Neuronal stem cell (in vitro differentiated cells): ENCODE results near the gene FIZ1.

Experiments used
- DNase-seq: peaks from one replicate; pipeline ENCODE4 v3.0.0-alpha.2; 2013; ENCODE audit warnings: low spot score
- H2AFZ ChIP-seq: one replicate; pipeline ENCODE4 v1.6.1; 2013; ENCODE audit warnings: mild to moderate bottlenecking, low read length, inconsistent platforms
- H2AK5ac ChIP-seq: 2 replicates; pipeline ENCODE4 v1.6.1; 2013; ENCODE audit warnings: low read depth, mild to moderate bottlenecking, inconsistent platforms, low read length, moderate library complexity, mixed read lengths
- H2BK120ac ChIP-seq: 2 replicates; pipeline ENCODE4 v1.6.1; 2013; ENCODE audit warnings: low read depth, mild to moderate bottlenecking, inconsistent platforms, low read length, moderate library complexity, mixed read lengths
- H2BK12ac ChIP-seq: one replicate; pipeline ENCODE4 v1.6.1; 2013; ENCODE audit warnings: low read length, inconsistent platforms
- H2BK15ac ChIP-seq: 2 replicates; pipeline ENCODE4 v1.6.1; 2013; ENCODE audit warnings: mild to moderate bottlenecking, low read length, inconsistent platforms, mixed read lengths
- H2BK5ac ChIP-seq: one replicate; pipeline ENCODE4 v1.6.1; 2013; ENCODE audit warnings: inconsistent platforms, mild to moderate bottlenecking, low read length, moderate library complexity
- H3K14ac ChIP-seq: one replicate; pipeline ENCODE4 v1.6.1; 2013; ENCODE audit warnings: low read length, inconsistent platforms
- H3K18ac ChIP-seq: 2 replicates; pipeline ENCODE4 v1.6.1; 2013; ENCODE audit warnings: low read length, inconsistent platforms
- H3K23ac ChIP-seq: 2 replicates; pipeline ENCODE4 v1.6.1; 2013; ENCODE audit warnings: low read depth, mild to moderate bottlenecking, mixed read lengths, low read length, inconsistent platforms; ENCODE audit not compliant: poor library complexity
- H3K27ac ChIP-seq: replicated peaks from 3 replicates; pipeline ENCODE4 v1.5.1; 2013; ENCODE audit warnings: low read length, inconsistent platforms
- H3K27me3 ChIP-seq, 3 experiments: 2 replicates each; pipeline ENCODE4 v1.6.1; 2013; ENCODE audit warnings: low read length in 3 of 3, mild to moderate bottlenecking in 2 of 3, inconsistent platforms in 1 of 3, low read depth in 1 of 3, mixed read lengths in 1 of 3, moderate library complexity in 1 of 3; ENCODE audit not compliant: control insufficient read depth in 3 of 3, insufficient read depth in 3 of 3
- H3K36me3 ChIP-seq, 2 donors: replicated peaks in 1 of 2; 2 replicates each; pipeline ENCODE4 v1.6.1; 2013; ENCODE audit warnings: low read length in 2 of 2; ENCODE audit not compliant: control insufficient read depth in 2 of 2, insufficient read depth in 2 of 2
- H3K4ac ChIP-seq: 2 replicates; pipeline ENCODE4 v1.6.1; 2013; ENCODE audit warnings: inconsistent platforms, mild to moderate bottlenecking, low read length, moderate library complexity
- H3K4me1 ChIP-seq, 2 donors: 1 replicate in 1 of 2; 2 replicates in 1 of 2; pipeline ENCODE4 v1.6.1; 2013; ENCODE audit warnings: low read length in 2 of 2, low read depth in 1 of 2; ENCODE audit not compliant: control insufficient read depth in 2 of 2, insufficient read depth in 1 of 2
- H3K4me2 ChIP-seq: one replicate; pipeline ENCODE4 v1.6.1; 2013; ENCODE audit warnings: mild to moderate bottlenecking, low read length, inconsistent platforms; ENCODE audit not compliant: insufficient read depth, poor library complexity, severe bottlenecking
- H3K4me3 ChIP-seq, 2 donors: 2 replicates each; pipeline ENCODE4 v1.5.1; 2013; ENCODE audit warnings: low read length in 2 of 2, mild to moderate bottlenecking in 2 of 2, inconsistent platforms in 1 of 2, moderate library complexity in 1 of 2
- H3K79me1 ChIP-seq: one replicate; pipeline ENCODE4 v1.6.1; 2013; ENCODE audit warnings: low read depth, mild to moderate bottlenecking, inconsistent platforms, low read length, moderate library complexity
- H3K9ac ChIP-seq: one replicate; pipeline ENCODE4 v1.6.1; 2013; ENCODE audit warnings: mild to moderate bottlenecking, low read depth, low read length, inconsistent platforms; ENCODE audit not compliant: poor library complexity
- H3K9me3 ChIP-seq, 2 donors: replicated peaks in 1 of 2; 2 replicates each; pipeline versions ENCODE3 to v1.6.1; 2013; ENCODE audit warnings: low read length in 2 of 2, mild to moderate bottlenecking in 2 of 2, inconsistent platforms in 1 of 2, low read depth in 1 of 2, mixed read lengths in 1 of 2, moderate library complexity in 1 of 2; ENCODE audit not compliant: control insufficient read depth in 2 of 2, insufficient read depth in 1 of 2
- H4K8ac ChIP-seq: one replicate; pipeline ENCODE4 v1.6.1; 2013; ENCODE audit warnings: low read depth, mild to moderate bottlenecking, inconsistent platforms, low read length, moderate library complexity
- H4K91ac ChIP-seq: one replicate; pipeline ENCODE4 v1.6.1; 2013; ENCODE audit warnings: low read length, low read depth, mild to moderate bottlenecking, inconsistent platforms; ENCODE audit not compliant: poor library complexity
- WGBS, 2 donors: extraction: QIAGEN DNeasy Blood & Tissue Kit; methylation state at CpG; one replicate each; pipeline ENCODE4 v1.1.7; 2013; ENCODE audit warnings: missing lambda C conversion rate in 2 of 2, mixed read lengths in 1 of 2; ENCODE audit not compliant: insufficient read length in 2 of 2, insufficient replicate concordance in 1 of 2; ENCODE audit errors: extremely low coverage in 2 of 2; 5-methylcytosine and 5-hydroxymethylcytosine counted together

Gene FIZ1

GRCh38 chr19:55622242-55622969 is 23.1 kb upstream of the FIZ1 start:
- no peak overlapping the region for H3K9ac ChIP-seq
- no peak overlapping the region for H2BK12ac ChIP-seq
- no peak overlapping the region for H2AFZ ChIP-seq
- no peak overlapping the region for H3K14ac ChIP-seq
- H3K23ac ChIP-seq = no peak overlapping the region
- H3K4me3 ChIP-seq = no peak overlapping the region
- no CpG with 5 or more reads among the region's 40 CpGs for WGBS, 2 donors
- no peaks in the 10 kb centered on the region for H3K9me3 ChIP-seq
- peaks cover 0 to 6% of the 10 kb centered on the region in 2 donors for H3K4me1 ChIP-seq
- H3K27ac ChIP-seq = no peak overlapping the region
- H4K8ac ChIP-seq = no peak overlapping the region
- H2BK15ac ChIP-seq = no peak overlapping the region
- DNase-seq = no peak
- H2AK5ac ChIP-seq = no peak overlapping the region
- no peak overlapping the region for H3K4ac ChIP-seq
- H3K79me1 ChIP-seq = no peaks in the 10 kb centered on the region
- H4K91ac ChIP-seq = no peak overlapping the region
- no peak overlapping the region for H2BK5ac ChIP-seq
- H3K36me3 ChIP-seq = peaks cover 16 to 36% of the 10 kb centered on the region in 2 donors
- H2BK120ac ChIP-seq = no peak overlapping the region
- no peaks in the 10 kb centered on the region for H3K27me3 ChIP-seq
- H3K18ac ChIP-seq = no peak overlapping the region
- H3K4me2 ChIP-seq = no peak overlapping the region

GRCh38 chr19:55621673-55622231 is 22.4 kb upstream of the FIZ1 start:
- DNase-seq = no peak
- H3K9me3 ChIP-seq = no peaks in the 10 kb centered on the region
- H3K27ac ChIP-seq = no peak overlapping the region
- H4K8ac ChIP-seq = no peak overlapping the region
- peaks cover 0 to 6% of the 10 kb centered on the region in 2 donors for H3K4me1 ChIP-seq
- no peak overlapping the region for H3K4me2 ChIP-seq
- H3K14ac ChIP-seq = no peak overlapping the region
- H2AFZ ChIP-seq = no peak overlapping the region
- no peak overlapping the region for H2BK5ac ChIP-seq
- no peak overlapping the region for H4K91ac ChIP-seq
- no CpG with 5 or more reads among the region's 55 CpGs for WGBS, 2 donors
- H3K9ac ChIP-seq = no peak overlapping the region
- no peak overlapping the region for H3K4ac ChIP-seq
- H3K36me3 ChIP-seq = peaks cover 20 to 42% of the 10 kb centered on the region in 2 donors
- no peak overlapping the region for H2BK15ac ChIP-seq
- no peaks in the 10 kb centered on the region for H3K27me3 ChIP-seq
- H3K23ac ChIP-seq = no peak overlapping the region
- no peaks in the 10 kb centered on the region for H3K79me1 ChIP-seq
- H3K4me3 ChIP-seq = peak overlapping the region in 1 of 2 donors; percentile 48
- H2BK120ac ChIP-seq = no peak overlapping the region
- no peak overlapping the region for H2AK5ac ChIP-seq
- H3K18ac ChIP-seq = no peak overlapping the region
- no peak overlapping the region for H2BK12ac ChIP-seq

- no CpG with 5 or more reads among the region's 9 CpGs for whole genome bisulfite sequencing, 2 donors
- H3K23ac ChIP-seq = peak overlapping the region; percentile 1
Observed at GRCh38 chr19:55621205-55621672, 21.9 kb upstream of the FIZ1 start.

GRCh38 chr19:55620410-55621204 is 21.3 kb upstream of the FIZ1 start:
- peaks cover 30 to 52% of the 10 kb centered on the region in 2 donors for H3K36me3 ChIP-seq
- H3K4ac ChIP-seq = no peak overlapping the region
- H2BK5ac ChIP-seq = no peak overlapping the region
- no peak overlapping the region for H2AFZ ChIP-seq
- H3K27ac ChIP-seq = no peak overlapping the region
- H2BK120ac ChIP-seq = no peak overlapping the region
- H3K4me3 ChIP-seq = no peak overlapping the region
- no peak overlapping the region for H3K9ac ChIP-seq
- no CpG with 5 or more reads among the region's 12 CpGs for WGBS, 2 donors
- no peaks in the 10 kb centered on the region for H3K9me3 ChIP-seq
- no peak for DNase-seq
- H3K79me1 ChIP-seq = peaks cover 4% of the 10 kb centered on the region
- H2BK15ac ChIP-seq = no peak overlapping the region
- H3K23ac ChIP-seq = no peak overlapping the region
- H3K27me3 ChIP-seq = no peaks in the 10 kb centered on the region
- H4K8ac ChIP-seq = peak overlapping the region; percentile 31
- peaks cover 0 to 6% of the 10 kb centered on the region in 2 donors for H3K4me1 ChIP-seq
- no peak overlapping the region for H4K91ac ChIP-seq
- H2AK5ac ChIP-seq = no peak overlapping the region
- no peak overlapping the region for H2BK12ac ChIP-seq
- no peak overlapping the region for H3K14ac ChIP-seq
- no peak overlapping the region for H3K18ac ChIP-seq
- H3K4me2 ChIP-seq = no peak overlapping the region

More at GRCh38 chr19:55621205-55621672, 21.9 kb upstream of the FIZ1 start:
- no peak overlapping the region for H2BK12ac ChIP-seq
- H2BK120ac ChIP-seq = no peak overlapping the region
- H2AK5ac ChIP-seq = no peak overlapping the region
- no peaks in the 10 kb centered on the region for H3K9me3 ChIP-seq
- H4K91ac ChIP-seq = no peak overlapping the region
- no peak overlapping the region for H3K27ac ChIP-seq
- H2BK15ac ChIP-seq = no peak overlapping the region
- no peak overlapping the region for H2AFZ ChIP-seq
- no peak overlapping the region for H3K18ac ChIP-seq
- no peaks in the 10 kb centered on the region for H3K27me3 ChIP-seq
- no peak overlapping the region for H2BK5ac ChIP-seq
- peaks cover 0 to 6% of the 10 kb centered on the region in 2 donors for H3K4me1 ChIP-seq
- no peaks in the 10 kb centered on the region for H3K79me1 ChIP-seq
- no peak overlapping the region for H3K4me3 ChIP-seq
- no peak for DNase-seq
- H3K9ac ChIP-seq = no peak overlapping the region
- H3K4ac ChIP-seq = no peak overlapping the region
- H3K14ac ChIP-seq = no peak overlapping the region
- H4K8ac ChIP-seq = no peak overlapping the region
- H3K36me3 ChIP-seq = peaks cover 25 to 47% of the 10 kb centered on the region in 2 donors
- no peak overlapping the region for H3K4me2 ChIP-seq
